Stimulated activated CD8-positive, alpha-beta memory T cell treated with anti-CD3 and anti-CD28 coated beads, Interleukin-12 subunit alpha, Interleukin-12 subunit beta, amount 100 ng/mL, for 4 hours (primary cell): ENCODE data around the gene ZFAND3.

Source experiments
- DNase-seq: peaks from one replicate; pipeline ENCODE4 v3.0.0-alpha.2; 2020; ENCODE audit warnings: low read depth

The ZFAND3 gene

DNA sequence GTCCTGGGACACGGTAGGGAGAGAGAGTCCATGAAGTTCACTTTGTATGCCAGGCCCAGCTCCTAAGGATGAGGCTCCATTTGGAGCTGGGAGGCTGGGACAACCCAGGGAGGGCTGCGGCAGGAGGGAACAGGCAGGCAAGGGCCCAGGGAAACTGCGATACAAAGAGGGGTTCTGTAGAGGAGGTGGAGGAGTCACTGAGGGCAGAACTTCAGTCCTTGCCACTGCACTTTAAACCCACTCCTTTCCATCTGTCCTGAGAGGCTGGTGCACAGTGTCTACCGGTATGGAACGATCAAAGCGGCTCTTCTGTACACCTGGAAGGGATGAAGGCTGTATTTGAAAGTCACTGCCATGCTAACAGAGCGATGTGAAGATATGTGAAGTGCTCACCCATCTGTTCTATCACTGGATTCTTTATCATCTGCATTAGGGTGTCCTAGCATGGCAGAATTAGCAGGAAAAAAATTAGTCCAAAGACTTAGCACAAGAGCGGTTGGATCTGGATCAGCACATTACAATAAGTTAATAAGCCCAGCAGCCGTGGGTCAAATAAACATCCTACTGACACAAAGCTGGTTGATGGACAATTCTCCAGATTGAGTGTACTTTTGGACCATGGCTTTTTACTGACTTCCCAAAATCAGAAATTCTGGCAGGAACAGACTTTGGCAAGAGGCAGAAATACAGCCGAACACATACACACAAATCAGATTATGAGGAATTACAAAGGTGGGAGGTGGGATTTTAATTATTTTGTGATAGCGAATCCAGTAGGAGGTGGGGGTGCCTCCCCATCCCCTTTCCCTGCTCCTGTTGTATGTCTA is 20.9 kb upstream of the ZFAND3 start:
- DNase-seq = no peak

DNA sequence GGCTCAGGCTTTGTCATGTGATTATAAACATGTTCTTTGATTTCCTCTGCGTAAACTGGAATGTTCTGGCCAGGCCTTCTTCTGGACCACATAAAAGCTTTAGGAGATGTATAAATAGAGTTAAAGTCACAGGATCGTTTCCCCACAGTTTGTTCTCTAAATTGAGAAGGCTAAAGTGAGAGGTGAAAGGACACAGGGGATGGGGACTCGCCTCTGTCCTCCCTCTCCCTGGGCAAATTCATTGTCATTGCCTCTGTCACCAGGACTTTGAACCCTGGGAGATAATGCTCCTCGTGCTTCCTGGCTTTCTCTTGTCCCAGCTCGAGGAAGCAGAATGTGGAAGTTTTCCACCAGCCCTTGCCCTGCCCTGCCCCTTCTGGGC is 20.3 kb upstream of the ZFAND3 start:
- DNase-seq = no peak

DNA sequence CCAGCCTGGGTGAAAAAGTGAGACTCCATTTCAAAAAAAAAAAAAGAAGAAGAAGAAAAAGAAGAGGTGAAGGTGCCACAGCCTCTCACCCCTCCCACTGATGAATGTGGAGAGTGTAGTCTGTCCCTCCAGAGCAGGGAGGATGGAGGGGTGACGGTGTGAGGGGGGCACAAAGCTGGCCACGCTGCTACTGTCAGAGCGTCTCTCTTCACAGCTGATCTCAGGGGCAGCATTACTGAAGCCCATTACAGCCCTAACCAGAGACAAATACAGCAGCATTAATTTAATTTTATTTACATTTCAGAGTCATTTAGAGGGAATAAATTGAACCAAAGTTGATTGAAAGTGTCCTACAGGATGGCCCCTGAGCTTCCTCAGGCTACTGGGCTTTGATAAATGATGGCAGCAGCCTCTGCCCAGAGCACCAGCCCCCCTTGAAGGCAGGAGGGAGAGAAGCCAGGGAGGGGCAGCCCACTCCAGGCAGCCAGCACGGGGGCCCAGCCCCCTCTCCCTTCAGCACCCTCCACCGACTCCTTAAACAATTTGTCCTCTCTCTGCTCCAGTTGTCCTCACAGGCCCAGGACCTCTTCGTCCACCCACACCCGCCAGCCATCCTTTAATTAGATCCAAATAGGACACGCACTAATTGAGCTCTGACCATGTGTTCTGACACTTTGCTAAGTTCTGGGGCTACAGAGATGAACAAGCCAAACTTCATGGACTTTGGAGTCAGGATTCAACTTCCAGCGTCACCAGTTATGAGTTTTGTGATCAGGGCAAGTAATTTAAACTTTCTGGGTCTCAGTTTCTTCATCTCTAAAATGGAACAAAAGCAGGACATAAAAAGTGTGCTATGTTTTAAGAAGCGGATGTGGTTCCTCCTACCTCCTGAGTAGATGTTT is 18.6 kb upstream of the ZFAND3 start:
- DNase-seq = no peak

DNA sequence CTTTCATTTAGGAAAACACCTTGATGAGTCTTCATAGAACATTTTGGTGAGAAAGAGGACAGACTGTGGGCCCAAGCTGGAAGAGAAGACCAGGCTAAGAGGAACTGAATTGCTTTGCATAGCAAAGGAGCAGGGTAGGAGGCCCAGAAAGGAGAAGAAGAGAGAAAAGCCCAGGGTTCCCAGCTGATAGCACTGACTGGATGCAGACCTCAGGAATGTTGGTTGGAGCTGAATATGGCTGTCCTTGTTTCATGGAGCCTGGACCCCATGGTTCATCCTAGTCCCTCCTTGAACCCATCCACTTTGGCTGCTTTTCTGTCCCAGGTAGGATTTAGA is 18.0 kb upstream of the ZFAND3 start:
- no peak for DNase-seq

DNA sequence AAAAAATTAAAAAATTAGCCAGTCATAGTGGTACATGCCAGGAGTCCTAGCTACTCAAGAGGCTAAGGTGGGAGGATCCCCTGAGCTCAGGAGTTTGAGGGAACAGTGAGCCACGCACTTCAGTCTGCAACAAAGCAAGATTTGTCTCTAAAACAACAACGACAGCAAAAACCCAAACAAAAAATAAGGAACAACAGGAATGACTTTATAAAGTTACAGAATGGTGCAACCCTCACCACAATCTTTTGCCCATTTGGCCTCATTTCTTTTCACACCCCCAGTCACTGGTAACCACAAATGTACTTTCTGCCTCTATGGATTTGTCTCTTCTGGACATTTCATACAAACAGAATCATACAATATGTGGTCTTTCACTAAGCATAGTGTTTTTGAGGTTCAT is 16.7 kb upstream of the ZFAND3 start:
- DNase-seq = no peak

DNA sequence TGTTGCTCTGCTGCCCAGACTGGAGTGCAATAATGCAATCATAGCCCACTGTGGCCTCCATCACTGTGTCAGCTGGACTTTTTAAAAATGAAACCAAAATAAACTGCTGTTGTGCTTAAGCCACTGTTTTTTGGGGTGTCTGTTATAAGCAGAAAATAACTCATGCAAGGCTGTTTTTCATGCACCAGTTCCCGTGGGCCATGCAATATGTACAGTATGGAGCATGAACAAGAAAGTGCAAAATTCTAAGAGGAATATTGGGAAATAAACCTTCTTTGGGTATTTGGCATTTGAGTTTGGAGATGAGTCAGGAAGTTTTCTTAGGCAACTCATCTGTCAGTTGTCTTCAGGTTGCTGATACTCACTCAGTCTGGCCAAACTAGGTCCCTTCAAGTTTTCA is 14.9 kb upstream of the ZFAND3 start:
- no peak for DNase-seq

DNA sequence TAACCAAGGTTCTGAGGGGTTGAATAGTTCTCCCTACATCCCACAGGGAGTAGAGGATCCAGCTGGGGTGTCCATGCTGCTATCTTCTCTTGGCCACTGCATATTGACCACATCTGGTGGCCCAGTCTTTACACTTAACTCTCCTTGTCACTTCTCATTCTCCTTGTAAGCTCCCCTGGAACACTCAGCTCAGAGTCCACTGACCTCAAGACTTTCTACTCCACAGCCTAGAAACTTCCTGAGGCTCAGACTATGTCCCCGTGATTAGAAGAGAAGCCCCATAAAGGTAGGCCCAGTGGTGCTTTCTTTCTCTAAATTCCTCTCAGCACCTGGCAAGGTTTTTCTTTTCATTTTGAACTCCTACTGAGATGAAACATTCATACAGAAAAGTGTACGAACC is 13.3 kb upstream of the ZFAND3 start:
- no peak for DNase-seq

DNA sequence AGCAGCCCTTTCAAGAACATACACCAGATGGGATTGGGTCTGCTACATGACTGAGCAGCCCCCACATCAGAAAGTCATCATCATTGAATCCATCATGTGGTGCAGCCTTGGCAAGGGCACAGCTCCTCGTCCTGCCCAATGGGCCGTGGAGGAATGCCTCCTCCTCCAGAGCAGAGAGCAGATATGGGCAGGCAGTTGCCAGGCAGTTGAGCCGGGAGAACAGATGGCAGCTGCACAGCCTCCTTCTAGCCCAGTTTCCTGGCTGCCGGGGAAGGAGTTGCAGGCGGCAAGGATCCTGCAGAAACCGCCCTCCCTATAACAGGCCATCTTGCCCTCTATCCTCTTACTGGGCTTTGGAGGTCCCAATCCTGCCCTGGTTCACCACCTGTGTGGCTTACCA is 11.9 kb upstream of the ZFAND3 start:
- DNase-seq = no peak

DNA sequence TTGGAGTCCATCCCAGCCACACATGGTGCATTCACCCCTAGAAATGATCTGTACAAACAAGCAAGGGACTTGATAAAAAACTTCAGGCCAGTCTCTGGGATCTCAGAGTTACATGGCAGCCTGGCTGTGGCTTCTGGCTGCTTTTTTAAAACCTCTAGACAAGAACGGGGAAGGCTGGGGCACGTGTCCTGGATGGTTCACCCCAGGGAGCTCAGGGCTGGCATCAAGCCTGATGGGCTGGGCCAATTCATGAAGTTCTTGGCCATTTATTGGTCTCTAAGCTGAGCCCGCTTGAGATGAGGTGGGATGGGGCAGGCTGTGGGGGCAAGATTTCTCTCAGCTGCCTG is 10.4 kb upstream of the ZFAND3 start:
- no peak for DNase-seq

DNA sequence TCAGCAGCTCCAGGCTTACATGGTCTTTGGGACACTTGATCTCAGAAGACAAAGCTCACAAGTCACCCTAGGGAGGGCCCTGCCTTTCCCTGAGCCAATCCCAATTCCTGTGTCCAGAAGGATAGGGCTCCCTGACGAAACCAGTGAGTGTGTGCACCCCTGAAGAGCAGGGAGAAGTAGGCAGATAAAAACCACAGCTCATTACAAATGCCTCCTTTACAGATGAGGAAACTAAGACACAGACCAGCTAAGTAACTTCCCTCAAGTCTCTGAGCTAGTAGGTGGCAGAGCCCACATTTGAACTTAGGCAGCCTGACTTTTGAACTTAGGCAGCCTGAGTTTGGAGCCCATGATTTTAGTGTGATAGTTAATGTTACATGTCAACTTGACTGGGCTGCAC is 6.7 kb upstream of the ZFAND3 start:
- DNase-seq = no peak

DNA sequence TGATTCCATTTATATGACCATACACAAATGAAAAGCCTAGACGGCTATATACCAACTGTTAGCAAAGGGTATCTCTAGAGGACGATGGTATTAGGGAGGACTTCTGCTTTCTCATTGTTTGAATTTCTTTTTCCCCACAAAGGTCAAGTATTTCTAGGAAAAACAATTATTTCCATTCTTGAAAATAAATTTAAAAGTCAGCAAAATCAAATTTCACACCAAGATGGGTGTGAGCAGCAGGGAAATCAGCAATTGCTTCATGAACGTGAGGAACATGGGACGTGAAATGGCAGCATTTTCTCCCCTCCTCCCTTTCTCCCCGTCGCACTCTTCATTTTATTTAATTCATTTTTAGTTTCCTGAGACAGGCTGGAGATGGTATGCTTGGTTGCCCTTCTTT is 5.2 kb upstream of the ZFAND3 start:
- DNase-seq = no peak

DNA sequence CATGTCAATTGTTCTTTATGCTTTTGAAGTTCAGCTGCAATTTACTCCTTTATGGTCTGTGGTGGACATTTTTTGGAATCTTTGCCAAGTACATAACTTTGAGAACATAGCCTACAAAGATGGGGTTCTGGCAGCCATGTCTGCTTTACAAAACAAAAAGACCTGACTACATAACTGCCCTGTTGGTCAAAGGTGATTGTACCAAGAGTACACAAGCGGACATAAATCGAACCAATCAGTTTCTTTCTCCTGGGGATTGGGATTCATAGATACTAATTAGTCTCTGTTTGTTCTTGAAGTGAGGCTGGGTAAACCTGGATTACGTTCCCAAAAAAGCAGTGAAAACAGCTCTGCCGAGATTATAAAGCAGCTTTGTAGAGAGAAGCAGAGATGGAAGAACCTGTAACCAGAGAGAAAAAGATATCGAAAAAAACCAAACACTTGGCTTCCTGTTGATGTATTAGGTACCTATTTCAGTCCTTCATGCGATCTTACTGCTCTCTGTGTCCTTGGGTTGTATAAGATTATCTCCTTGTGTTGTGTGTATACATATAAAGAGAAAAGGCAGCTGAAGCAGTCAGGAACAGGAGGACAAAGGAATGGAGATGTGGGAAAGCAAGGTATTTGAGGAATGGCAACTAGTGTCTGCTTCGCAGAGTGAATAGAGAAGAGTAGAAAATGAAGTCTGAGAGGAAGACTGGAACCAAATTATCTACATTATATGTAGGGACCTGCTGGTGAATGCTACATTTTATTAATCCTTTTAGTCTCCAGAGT is 2.7 kb upstream of the ZFAND3 start:
- no peak for DNase-seq

DNA sequence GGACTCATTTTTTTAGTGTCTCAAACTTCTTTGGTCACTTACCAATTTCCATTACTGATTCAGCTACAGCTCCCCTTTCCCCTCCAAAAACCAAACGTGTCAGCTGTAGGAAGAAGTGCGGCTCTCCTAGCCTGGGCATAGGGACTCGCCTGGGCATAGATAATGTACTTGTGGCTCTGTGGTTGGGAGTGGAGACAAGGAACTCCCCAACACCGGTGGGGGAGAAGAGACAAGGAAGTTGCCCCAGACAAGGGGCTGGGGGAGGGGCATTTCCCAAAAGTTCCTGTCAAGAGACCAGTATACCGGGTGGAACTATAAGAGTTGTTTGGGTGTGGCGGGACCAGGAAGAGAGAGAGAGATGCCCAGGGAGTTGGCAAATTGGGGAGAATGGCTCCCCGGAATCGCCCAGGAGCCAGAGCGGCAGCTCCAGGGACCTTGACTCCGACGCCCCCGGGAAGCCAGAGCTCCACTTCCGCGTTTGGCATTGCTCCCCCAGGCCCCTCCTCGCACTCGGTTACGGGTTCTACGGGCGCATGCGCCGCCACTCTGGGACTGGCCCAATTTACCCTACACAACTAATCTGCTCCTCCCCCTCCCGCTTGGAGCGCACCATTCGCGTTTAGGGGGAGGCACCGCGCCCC is 871 bp upstream of the ZFAND3 start:
- DNase-seq = peak; percentile 88

DNA sequence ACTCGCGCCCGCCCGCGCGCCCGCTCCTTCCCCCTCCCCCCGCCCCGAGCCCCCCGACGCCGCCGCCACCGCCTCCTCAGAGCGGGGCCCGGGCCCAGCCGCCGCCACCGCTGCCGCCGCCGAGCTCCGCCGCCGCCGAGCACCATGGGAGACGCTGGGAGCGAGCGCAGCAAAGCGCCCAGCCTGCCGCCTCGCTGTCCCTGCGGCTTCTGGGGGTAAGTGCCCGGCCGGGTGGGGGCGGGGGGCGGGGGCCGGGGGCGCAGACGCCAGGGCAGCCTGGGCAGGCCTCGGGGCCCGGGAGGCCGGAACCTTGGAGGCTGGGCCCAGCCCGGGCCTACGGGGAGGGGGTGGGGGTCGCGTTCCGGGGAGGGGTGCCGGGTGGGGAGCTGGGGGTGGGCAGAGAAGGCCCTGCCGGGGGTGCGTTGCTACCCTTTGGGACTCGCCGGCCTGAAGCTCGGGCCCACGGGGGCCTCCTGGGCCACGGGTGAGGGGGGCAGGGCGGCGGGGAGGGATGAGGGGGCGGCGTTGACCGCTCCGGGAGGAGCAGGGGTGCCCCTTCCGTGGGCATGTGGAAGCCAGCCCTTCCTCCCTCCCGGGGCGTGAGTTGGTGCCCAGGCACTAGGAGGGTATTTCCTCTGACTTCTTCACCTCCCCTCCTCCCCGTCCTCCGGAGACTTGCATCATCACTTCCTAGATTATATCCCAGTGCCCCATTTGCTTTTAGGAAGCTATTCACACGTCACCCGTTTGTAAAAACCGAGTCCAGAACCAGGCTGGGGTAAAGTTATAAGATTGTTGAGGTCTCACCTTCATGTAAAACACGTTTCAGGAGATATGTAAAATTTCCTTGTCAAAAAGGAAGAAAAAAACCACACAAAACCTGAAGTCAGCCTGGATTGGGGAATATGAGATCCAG is 533 bp downstream of the ZFAND3 start:
- peak; percentile 26 for DNase-seq

DNA sequence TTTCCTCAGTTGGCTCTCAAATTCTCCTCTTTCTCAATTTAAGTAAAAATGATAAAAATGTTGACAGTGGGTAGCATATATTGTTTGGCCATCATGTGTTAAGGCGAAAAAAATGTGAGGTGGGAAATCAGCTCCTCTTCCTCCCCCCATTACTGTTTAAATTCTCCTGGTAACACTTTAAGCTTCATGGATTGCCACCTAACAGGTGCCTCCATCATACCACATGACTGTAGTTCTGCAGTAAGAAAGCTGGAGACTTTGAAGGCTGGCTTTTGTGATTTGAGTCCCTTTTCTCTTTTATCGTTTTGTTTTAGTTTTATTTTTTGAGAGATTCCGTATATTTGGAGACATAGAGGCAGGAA is 1.2 kb downstream of the ZFAND3 start:
- DNase-seq = no peak

DNA sequence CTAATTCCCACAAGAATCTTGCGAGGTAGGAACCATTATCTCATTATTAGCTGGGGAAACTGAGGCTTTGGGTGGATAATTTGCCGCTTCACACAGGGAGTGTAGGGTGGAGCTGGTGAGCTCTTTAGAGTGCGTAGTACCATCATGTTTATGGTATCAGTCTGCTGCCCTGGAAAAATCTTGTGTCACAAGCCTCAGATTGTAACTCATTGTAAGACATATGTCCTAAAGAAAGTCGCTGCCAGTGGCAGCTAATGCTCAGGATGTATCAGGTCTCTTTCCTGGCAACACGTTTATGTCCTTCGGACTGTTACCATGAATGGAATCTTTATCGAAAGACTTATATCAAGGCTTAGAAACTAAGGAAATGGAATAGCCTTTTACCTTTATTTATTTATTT is 1.9 kb downstream of the ZFAND3 start:
- no peak for DNase-seq

DNA sequence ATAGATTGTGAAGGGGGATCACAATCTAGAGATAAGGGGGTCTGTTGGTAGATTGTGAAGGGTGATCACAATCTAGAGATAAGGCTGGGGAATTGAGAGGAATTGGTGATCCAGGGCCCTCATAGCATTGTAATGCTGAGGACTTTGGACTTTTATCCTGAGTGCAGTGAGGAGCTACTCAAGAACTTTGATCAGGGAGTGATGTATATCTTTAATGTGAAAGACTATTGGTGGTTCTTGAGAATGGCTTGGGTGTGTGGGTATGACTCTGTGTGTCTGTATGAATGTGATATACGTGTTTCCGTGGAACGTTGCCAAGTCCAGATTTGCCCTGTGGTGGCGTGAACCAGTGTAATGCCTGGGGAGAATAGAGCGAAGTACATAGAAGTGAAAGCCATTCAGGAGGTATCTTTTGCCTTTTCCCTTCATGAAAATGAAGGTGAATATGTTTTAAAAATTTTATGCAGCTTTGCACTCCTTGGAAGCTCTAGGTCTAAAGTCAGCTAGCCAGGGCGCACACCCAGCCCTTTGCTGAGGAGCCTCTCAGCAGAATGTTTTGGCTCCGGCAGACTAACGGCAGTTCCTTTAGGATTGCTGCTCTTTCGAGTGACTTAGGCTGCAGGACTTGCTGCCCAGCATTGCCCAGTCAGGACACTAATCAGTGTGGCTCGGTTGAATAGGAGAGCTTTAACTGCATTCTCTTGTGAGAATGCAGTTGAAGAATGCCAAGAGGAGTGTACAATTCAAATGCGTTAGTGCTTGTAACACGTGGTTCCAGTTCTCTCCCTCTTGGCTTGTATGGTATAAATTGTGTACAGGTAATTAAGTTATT is 3.5 kb downstream of the ZFAND3 start:
- DNase-seq = no peak

DNA sequence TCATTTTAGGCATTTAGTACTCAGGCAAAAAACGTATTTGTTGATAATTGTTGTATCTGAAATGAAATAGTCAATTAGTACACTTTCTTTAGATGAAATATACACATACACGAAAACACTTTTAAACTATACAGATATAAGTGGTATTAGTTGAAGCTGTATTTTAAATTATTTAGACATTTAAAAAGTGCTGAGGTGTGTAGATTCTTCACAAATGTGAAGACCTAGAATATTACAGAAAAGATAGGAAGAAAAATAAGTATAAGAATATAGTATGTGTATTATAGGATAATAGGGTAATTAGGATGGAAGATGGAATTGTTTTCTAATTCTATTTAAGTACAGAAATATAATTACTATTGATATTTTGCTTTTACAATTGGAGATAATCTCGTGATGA is 4.6 kb downstream of the ZFAND3 start:
- DNase-seq = no peak

DNA sequence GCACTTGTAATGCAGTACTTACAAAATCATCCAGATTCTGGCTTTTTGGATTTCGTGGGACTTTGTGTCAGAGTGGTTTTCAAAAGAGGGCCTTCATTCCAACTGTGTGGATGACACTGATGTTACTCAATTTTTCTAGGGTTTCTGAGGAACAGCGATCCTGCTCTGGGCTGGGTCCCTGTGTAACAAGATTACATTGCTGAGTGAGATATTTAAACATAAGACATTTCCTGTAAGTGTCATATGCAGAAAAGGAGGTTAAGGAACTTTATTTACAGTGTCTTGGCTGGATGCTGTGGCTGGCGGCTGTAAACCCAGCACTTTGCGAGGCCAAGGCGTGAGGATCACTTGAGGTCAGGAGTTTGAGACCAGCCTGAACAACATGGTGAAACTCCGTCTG is 6.7 kb downstream of the ZFAND3 start:
- DNase-seq = no peak

DNA sequence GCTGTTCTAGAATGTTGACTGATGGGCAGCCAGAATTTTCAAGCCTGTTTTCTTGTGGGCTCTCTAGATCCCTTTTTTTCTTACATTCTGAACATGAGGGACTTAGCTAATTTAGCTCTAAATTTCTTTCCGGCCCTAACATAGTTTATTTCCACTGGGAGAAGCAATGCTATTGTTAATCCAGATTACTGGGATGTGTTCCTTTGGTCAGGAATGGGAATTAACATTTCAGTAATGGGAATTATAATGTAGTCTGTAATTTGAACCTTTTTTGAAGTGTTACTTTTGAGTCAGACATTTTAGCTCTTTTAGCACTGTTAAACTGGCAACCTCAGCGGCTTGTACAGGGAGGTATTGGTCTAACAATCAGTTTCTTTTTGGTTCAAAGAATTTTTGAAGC is 7.5 kb downstream of the ZFAND3 start:
- DNase-seq = no peak
